GM18861 (cell line): ENCODE results near the gene TRIM27.
A peak's percentile ranks its signal among the peaks of the same experiment; 100 is the strongest.
"Not testable (repeated sequence)": the region's sequence is repeated elsewhere in the genome, so short reads cannot be mapped to it uniquely, and the experiment has no call there.

ENCODE experiments used
- ATAC-seq: cut with Tn5 transposase; IDR thresholded peaks from one replicate; pipeline ENCODE4 v1.9.1; 2021; ENCODE audit not compliant: unreplicated experiment

TRIM27 gene

GRCh38 chr6:28943557-28944411 is 20.0 kb upstream of the TRIM27 start:
- ATAC-seq, result no peak

- no peak for ATAC-seq
These were observed 19.4 kb upstream of the TRIM27 start for GRCh38 chr6:28943223-28943556.

DNA sequence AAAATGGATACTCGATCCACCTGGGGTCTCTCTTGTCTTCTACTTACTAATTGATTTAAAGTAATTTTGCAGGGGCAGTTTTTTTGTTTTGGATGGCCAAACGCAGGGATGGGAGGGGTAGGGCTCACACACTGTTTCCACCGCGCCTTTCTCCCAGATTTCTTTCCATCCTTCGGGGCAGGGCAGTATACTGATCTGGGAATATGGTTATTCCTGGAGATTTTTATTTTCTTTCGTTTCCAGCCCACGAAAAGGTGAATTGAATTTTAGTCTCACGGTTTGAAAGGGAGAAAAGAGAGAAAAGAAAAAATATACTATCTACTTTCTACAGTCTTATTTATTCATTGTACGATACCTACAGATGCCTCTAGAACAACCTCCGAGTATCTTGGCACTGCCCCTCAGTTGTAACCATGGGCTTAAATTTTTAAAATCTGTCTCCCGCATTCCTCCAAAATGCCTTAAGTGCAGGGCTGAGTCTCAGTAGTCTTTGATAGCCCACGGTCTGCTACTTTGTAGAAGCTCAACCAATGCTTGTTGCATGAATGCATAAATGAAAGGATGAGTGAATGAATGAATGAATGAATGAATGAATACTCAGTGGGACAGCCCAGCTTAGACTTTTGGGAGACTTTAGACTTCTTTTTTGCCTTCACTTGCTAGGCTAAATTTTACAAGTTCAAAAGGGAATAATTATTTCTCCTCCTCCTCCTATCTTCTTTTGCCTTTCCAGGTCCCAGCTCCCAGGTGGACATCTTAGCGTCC is 18.1 kb upstream of the TRIM27 start:
- no peak for ATAC-seq

- ATAC-seq, result peak; percentile 69
These were observed 17.3 kb upstream of the TRIM27 start for GRCh38 chr6:28940858-28941683.

GRCh38 chr6:28940294-28940857 is 16.6 kb upstream of the TRIM27 start:
- ATAC-seq, result peak; percentile 4

DNA sequence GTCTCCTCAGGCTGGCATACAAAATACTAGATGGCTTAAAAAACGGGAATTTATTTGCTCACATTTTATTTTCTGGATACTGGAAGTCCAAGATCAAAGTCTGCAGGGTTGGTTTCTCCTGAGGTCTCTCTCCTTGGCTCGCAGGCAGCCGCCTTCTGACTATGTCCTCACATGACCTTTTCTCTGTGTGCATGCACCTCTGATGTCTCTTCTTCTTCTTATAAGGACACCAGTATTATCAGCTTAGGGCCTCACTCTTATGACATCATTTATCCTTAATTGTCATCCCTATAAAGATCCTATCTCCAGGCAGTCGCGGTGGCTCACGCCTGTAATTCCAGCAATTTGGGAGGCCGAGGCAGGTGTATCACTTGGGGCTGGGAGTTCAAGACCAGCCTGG is 9.3 kb upstream of the TRIM27 start:
- ATAC-seq, result no peak

- ATAC-seq, result no peak
These were observed 6.3 kb upstream of the TRIM27 start for GRCh38 chr6:28929887-28930620.

DNA sequence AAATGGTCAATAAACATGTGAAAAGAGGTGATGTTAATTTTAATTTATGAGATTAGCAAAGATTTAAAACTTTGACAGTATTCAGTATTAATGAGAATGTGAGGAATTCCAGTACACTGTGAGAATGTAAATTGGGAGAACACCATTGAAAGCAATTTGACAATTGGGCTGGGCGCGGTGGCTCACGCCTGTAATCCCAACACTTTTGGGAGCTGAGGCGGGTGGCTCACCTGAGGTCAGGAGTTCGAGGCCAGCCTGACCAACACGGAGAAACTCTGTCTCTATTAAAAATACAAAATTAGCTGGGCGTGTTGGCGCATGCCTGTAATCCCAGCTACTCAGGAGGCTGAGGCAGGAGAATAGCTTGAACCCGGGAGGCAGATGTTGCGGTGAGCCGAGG is 5.6 kb upstream of the TRIM27 start:
- not testable (repeated sequence) for ATAC-seq

- ATAC-seq, result no peak
These were observed 4.1 kb upstream of the TRIM27 start for GRCh38 chr6:28927846-28928245.

DNA sequence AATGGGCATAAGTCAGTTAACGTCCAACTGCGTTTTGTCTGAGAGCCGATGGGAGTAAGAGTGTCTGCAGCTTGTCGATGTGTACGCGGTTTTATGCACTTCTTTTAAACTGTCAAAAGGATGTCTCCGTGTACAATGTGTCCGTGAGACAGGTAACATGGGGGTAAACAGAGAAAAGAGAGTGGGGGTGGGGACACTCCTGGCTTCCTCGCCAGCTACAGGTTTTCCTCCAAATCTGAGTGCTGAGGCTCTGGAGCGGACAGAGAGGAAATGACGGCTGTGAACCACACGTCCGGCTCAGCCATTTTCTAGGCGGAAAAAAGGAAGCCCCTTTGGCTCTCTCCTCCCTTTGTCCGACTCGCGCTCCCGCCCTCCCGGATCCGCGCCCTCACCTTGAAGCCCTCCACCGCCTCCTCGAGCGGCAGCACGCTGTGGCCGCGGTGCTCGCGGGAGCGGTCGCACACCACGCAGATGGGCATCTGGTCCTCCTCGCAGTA is 916 bp downstream of the TRIM27 start:
- ATAC-seq, result peak; percentile 9

DNA sequence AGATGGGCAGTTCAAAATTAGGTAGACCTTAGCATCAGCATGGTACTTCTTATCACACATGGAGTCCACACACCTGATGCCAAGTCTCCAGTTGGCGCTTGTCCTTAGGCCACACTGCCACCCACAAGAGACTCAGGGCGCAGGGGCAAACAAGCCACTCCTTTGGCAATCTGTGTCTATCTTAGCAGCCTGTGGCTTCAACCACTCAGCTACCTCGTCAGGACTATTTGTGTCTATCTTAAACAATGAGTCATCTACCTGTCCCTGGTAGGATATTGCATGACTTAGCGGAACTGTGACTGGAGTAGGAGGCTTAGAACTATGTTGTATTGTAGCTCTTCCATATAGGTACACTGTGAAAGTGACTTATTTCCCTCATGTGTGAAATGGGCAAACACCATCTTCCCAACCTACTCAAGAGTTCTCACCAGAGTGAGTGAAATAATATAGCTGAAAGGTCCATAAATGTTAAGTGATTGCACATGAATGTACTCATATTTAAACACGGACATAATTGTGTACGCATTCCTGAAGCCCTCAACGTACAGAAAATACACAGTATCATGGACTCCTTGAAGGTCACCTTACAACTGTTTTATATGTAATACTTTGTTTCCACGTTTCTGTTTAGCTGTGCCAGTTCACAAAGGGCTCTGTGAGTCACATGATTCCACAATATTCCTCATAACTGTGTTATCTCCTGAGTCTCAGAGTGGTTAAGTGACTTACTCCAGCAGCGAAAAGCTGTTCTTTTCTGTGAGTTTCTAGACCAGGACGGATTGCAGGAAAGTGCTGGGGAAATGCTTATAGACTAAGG is 1.6 kb downstream of the TRIM27 start:
- ATAC-seq, result no peak

GRCh38 chr6:28920281-28920680 is 3.5 kb downstream of the TRIM27 start:
- ATAC-seq, result no peak

- no peak for ATAC-seq
These were observed 8.8 kb downstream of the TRIM27 start for GRCh38 chr6:28914941-28915340.

DNA sequence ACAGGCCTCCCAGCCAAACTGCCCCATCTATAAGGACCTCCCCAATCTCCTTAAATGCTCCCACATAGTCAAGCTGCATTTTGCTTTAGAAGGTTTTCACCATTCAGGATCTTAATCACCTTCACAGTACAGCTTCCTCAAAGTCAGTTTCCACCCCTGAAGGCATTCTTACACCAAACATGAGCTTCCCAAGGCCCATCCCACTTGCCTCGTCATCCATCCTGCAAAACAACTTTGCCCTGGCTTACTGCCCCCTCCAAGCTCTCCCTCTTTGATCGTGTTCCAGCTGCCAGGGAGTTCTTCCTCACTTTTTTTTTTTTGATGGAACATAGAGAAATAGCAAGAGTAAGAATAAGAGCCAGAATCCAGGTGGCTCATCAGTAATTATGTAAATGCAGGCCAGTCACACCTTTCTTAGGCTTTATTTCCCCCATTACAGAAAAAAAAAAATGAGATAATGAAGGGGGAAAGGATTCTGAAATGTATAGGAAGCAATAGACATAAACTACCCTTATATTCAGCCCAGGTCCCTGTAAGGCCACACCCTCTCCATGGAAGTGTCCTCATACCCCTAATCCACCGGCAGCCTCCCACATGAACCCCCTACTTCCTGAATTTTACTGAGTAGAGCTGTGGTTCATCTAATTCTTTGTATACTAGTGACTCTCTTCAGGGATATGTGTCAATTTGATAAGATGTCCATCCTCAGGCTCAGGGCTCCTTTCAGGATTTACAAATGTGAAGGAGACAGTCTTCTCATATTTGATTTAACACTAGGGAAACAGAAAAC is 12.7 kb downstream of the TRIM27 start:
- no peak for ATAC-seq

GRCh38 chr6:28907394-28907793 is 16.4 kb downstream of the TRIM27 start:
- ATAC-seq, result no peak

GRCh38 chr6:28906669-28907068 is 17.1 kb downstream of the TRIM27 start:
- no peak for ATAC-seq

- no peak for ATAC-seq
These were observed 20.1 kb downstream of the TRIM27 start for GRCh38 chr6:28903686-28904085.

DNA sequence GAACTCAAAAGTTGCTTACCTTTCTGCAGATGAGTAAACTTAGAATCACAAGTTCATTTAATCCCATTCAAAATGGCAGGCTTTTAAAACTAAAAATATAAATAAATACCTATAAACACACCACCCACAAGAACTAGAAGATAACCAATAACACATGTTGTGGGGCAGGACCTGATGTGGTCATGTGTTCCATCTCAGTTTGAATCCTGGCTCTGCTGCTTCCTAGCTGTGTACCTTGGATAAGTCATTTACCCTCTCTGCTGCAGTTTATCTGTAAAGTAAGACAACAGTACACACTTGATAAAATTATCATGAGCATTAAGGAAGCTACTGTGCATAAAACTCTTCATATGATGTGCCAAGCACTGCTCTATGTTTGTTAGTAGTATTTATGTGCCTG is 22.0 kb downstream of the TRIM27 start:
- no peak for ATAC-seq
